ENCODE results near the gene AP2A1. TPM values are rescaled to one million over a fixed set of nuclear protein-coding genes. Genes with fewer than 3 reads are reported as not detected.

AP2A1 gene
- total RNA-seq, 2 experiments from 2014 or later: 83.4 to 84.5 TPM

- H3K4me3 Mint-ChIP-seq: no peak overlapping the region
These were observed 36.6 kb upstream of the AP2A1 start for GRCh38 chr19:49730166-49730565.

GRCh38 chr19:49738268-49738667 lies 28.5 kb upstream of the AP2A1 start:
- CTCF ChIA-PET: interaction anchor here (1.9 kb wide), 1 partner anchor 21 kb away, joined by 7 read pairs; no protein-coding TSS in a partner anchor
- no peak for TF ChIP-seq CTCF (IDR thresholded peaks at IDR 0.05)
- H3K4me3 Mint-ChIP-seq: no peak overlapping the region
- no peak for DNase-seq
- no peaks in the 10 kb centered on the region for H3K36me3 Mint-ChIP-seq (ENCODE audit: low read depth)
- intact Hi-C loops (cut with micrococcal nuclease): no loop called here
- POLR2A ChIA-PET: no interaction called here
- no peaks in the 10 kb centered on the region for H3K27me3 Mint-ChIP-seq
- peaks cover 3% of the 10 kb centered on the region for H3K4me1 Mint-ChIP-seq (ENCODE audit: low read depth)
- no peak overlapping the region for H3K27ac Mint-ChIP-seq
- no peak for ATAC-seq
- H3K9me3 Mint-ChIP-seq: no peaks in the 10 kb centered on the region

More at GRCh38 chr19:49730166-49730565, 36.6 kb upstream of the AP2A1 start:
- peaks cover 1% of the 10 kb centered on the region for H3K27me3 Mint-ChIP-seq
- DNase-seq (no peak), ATAC-seq (no peak)
- TF ChIP-seq CTCF (IDR thresholded peaks at IDR 0.05): no peak
- POLR2A ChIA-PET: no interaction called here
- H3K27ac Mint-ChIP-seq: no peak overlapping the region
- H3K4me1 Mint-ChIP-seq (ENCODE audit: low read depth): no peaks in the 10 kb centered on the region
- CTCF ChIA-PET: interaction anchor here (1.4 kb wide), 1 partner anchor 12 kb away, joined by 11 read pairs; no protein-coding TSS in a partner anchor
- intact Hi-C loops (cut with micrococcal nuclease): no loop called here
- H3K9me3 Mint-ChIP-seq: no peaks in the 10 kb centered on the region
- H3K36me3 Mint-ChIP-seq (ENCODE audit: low read depth): no peaks in the 10 kb centered on the region

GRCh38 chr19:49739098-49739497 lies 27.7 kb upstream of the AP2A1 start:
- intact Hi-C loops (cut with micrococcal nuclease): no loop called here
- ATAC-seq: no peak
- DNase-seq: no peak
- peaks cover 3% of the 10 kb centered on the region for H3K4me1 Mint-ChIP-seq (ENCODE audit: low read depth)
- CTCF ChIA-PET: no interaction called here
- no peak overlapping the region for H3K4me3 Mint-ChIP-seq
- H3K9me3 Mint-ChIP-seq: no peaks in the 10 kb centered on the region
- POLR2A ChIA-PET: no interaction called here
- no peak for TF ChIP-seq CTCF (IDR thresholded peaks at IDR 0.05)
- no peaks in the 10 kb centered on the region for H3K36me3 Mint-ChIP-seq (ENCODE audit: low read depth)
- no peak overlapping the region for H3K27ac Mint-ChIP-seq
- no peaks in the 10 kb centered on the region for H3K27me3 Mint-ChIP-seq

GRCh38 chr19:49739933-49740332 lies 26.9 kb upstream of the AP2A1 start:
- no peak for TF ChIP-seq CTCF (IDR thresholded peaks at IDR 0.05)
- intact Hi-C loops (cut with micrococcal nuclease): no loop called here
- peaks cover 3% of the 10 kb centered on the region for H3K4me1 Mint-ChIP-seq (ENCODE audit: low read depth)
- ATAC-seq (no peak), DNase-seq (no peak)
- no peak overlapping the region for H3K27ac Mint-ChIP-seq
- H3K9me3 Mint-ChIP-seq: no peaks in the 10 kb centered on the region
- H3K4me3 Mint-ChIP-seq: no peak overlapping the region
- no peaks in the 10 kb centered on the region for H3K36me3 Mint-ChIP-seq (ENCODE audit: low read depth)
- POLR2A ChIA-PET: no interaction called here
- H3K27me3 Mint-ChIP-seq: no peaks in the 10 kb centered on the region
- CTCF ChIA-PET: interaction anchor here (0.9 kb wide), 1 partner anchor 67 kb away, joined by 3 read pairs; no protein-coding TSS in a partner anchor

DNA sequence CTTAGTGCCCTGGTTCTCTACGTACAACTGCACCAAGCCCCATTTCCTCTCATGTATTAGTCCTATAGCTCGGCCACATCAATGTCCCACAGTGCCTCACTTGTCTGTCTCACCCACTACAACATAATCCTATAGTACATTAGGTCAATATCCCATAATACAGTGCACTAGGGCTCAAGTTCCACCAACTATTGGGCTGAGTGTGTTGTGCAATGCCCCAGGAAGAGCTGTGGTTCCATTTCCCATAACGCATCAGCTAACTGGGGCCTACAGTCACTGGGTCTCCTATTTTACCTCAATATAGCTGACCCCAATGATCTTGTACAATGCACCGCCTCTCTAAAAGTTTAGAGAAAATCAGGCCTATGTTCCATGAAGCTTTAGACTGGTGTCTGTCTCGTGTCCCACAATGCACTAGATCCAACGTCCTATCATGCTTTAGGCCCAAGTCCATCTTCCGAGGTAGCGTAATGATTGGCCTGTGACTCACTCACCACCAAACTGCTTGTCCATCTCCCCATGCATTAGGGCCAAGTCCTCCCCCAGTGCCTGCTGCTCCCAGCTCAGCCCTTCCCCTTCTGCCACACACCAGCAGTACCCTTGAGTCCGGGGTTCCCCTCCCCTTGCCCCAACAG lies 25.5 kb upstream of the AP2A1 start:
- ChIA-PET POLR2A (interaction anchor here (0.7 kb wide), 1 partner anchor 36 kb away, joined by 3 read pairs; no protein-coding TSS in a partner anchor), CTCF (no interaction called here)
- Mint-ChIP-seq H3K4me3 (no peak overlapping the region), H3K9me3 (no peaks in the 10 kb centered on the region), H3K27ac (no peak overlapping the region), H3K27me3 (no peaks in the 10 kb centered on the region), H3K36me3 (ENCODE audit: low read depth) (no peaks in the 10 kb centered on the region), H3K4me1 (ENCODE audit: low read depth) (peaks cover 3% of the 10 kb centered on the region)
- intact Hi-C loops (cut with micrococcal nuclease): no loop called here
- DNase-seq: no peak
- ATAC-seq: no peak
- TF ChIP-seq CTCF (IDR thresholded peaks at IDR 0.05): no peak

Measured in activated CD8-positive, alpha-beta T cell treated with anti-CD3 and anti-CD28 coated beads for 36 hours (primary cell).